Activated CD4-positive, CD25-positive, alpha-beta regulatory T cell treated with anti-CD3 and anti-CD28 coated beads, Interleukin-2, amount 50 U/mL, for 72 hours (primary cell): Measurements from ENCODE around the gene NUP210L.

Experiments
- DNase-seq: peaks from one replicate; pipeline ENCODE4 v3.0.0; 2021

NUP210L gene

GRCh38 chr1:153962088-153963029, 192.5 kb downstream of the NUP210L start:
- DNase-seq, result no peak

- DNase-seq, result no peak
Observed at GRCh38 chr1:153961421-153961820, 193.5 kb downstream of the NUP210L start.

- DNase-seq, result no peak
Observed at GRCh38 chr1:153960206-153960605, 194.7 kb downstream of the NUP210L start.

- no peak for DNase-seq
Observed at GRCh38 chr1:153959454-153959853, 195.4 kb downstream of the NUP210L start.

DNA sequence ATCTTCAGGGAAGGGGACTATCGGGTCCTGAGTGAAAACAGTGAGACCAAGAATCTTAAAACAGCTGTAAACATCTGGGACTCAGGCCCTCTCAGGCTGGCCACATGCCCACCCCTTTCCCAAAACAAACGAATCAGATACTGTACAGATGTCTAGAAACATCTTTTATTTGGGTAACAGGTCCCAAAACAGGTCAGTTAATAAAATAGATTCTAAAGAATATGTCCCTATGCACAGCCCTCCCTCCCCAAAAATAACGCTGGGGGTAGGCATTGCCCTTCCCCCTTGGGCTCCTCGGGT, 196.0 kb downstream of the NUP210L start:
- no peak for DNase-seq

DNA sequence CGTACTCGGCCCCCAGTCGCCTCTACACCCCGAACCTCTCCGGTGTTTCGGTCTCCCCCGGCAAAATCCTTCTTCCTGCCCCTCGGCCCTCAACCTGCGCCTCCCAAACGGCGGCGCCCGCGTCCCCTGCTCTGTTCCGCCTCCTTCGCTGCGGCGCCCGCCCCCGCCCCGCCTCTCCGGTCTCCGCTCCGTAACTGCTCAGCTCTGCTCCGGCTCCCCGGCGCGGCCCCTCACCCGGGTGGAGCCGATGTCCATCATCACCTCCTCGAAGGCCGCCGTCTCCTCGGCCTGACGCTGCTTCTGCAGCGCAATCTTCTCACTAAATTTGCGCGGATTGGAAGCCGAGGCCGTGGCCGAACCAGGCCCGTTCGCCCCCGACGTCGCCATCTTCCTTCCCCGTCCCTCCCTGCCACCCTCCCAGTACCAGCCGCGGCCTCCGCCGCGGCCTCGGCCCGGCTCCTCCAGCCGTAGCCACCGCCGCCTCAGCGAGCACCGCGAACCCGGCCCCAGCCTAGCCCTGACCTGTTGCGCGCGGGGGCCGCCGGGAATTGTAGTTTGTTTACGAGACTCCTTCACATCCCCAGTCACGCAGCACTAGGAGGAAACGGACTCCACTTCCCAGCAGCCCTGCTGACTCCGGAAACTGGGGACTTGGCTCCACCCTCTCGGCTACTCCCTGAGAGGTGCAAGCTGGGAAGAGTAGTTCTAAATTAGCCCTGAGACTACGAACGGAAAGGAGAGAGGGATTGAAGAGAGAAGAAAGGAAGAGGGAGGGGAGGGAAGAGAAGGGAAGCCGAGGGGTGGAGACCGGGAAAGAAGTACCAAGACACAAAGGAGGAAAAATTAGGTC, 196.5 kb downstream of the NUP210L start, which contains the start of gene CRTC2:
TSS of gene CRTC2 (minus strand) at position 502 of the 850 bp plus-strand sequence. CDS start at position 387, 115 bp downstream.
- peak; percentile 95 for DNase-seq

DNA sequence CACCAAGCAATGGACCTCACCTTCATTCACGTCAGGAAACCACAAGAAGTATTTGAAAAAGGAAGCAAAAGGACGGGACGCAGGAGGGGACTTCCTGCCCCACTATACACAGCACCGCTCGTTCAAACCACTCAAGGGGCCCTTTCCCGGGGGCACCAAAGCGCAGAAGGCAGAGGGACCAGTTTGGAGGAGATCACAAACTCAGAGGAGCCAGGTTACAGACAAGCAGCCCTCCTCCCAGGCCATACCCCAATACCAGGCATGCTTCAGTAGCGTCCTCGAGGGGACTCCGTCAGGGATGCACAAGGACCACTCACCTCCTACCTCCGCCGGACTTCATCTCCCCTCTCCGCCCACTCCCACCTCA, 197.1 kb downstream of the NUP210L start:
- peak; percentile 49 for DNase-seq

DNA sequence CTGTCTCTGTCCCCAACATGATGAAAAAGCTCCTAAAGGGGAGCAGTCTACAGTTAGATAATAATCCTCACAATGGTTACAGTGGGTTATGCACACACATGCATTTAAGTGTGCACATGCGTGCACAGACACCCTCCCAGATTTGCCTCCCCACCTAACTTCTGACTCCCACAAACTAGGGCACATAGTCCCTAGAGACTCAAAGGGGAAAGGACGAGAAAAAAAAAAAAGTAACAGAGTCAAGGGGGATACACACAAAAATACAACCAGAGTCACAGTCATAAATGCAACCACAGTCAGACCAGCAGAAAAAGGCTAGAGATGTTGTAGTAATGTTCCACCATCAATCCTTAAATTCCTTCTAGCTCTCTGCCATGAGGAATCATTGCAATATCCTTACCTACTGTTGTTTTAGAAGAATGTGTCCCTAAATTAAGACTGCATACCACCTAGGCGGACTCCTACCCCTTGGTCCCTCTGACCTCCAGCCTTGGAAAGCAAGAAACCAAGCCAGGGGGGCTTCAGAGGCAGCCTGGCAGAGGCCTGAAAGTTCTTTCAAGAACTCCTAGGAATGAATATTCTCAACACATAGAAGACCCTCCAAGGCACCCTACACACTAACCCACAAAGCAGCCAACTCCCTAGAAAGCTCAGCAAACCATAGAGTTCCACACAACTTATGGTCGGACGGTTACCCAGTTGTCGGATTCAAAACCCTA, 197.7 kb downstream of the NUP210L start:
- DNase-seq, result no peak

DNA sequence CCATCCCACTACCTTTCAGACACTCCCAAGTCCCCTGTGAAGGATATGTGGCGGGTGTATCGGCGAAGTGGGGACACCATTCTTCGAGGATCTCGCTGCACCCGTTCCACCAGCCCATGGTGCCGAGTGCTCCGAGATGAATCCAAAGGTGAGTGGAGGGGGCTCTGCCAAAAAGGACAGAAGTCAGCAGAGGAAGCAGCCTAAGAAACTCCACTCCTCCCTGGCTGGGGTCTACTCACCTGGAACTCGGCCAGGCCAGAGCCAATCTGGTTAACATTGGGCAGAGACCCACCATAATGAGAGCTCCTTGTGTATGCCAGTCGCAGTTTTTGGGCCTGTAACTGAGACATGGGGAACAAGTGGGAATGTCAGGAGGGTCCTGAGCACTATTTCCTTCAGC, 200.0 kb downstream of the NUP210L start:
- DNase-seq, result no peak

- DNase-seq, result no peak
Observed at GRCh38 chr1:153953859-153954365, 201.0 kb downstream of the NUP210L start.

DNA sequence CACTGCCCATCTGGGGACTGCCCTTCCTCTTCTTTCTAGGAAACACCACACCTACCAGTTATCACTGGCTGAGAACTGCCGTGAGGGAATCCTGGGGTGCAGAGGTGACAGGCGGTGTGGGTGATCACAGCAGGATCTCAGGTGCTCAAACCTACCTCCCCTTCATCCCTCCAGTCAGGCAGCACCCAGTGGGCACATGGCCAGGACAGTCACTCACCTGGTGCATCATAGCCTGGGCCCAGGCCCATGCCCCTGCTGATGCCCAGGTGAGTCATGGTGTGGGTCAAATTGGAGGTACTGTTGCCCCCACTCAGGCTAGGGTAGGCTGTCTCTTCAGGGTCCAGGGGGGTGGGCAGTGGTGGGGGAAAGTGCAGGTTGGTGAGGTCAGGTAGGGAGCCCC, 203.1 kb downstream of the NUP210L start:
- DNase-seq, result no peak

GRCh38 chr1:153951183-153951582, 203.7 kb downstream of the NUP210L start:
- no peak for DNase-seq

DNA sequence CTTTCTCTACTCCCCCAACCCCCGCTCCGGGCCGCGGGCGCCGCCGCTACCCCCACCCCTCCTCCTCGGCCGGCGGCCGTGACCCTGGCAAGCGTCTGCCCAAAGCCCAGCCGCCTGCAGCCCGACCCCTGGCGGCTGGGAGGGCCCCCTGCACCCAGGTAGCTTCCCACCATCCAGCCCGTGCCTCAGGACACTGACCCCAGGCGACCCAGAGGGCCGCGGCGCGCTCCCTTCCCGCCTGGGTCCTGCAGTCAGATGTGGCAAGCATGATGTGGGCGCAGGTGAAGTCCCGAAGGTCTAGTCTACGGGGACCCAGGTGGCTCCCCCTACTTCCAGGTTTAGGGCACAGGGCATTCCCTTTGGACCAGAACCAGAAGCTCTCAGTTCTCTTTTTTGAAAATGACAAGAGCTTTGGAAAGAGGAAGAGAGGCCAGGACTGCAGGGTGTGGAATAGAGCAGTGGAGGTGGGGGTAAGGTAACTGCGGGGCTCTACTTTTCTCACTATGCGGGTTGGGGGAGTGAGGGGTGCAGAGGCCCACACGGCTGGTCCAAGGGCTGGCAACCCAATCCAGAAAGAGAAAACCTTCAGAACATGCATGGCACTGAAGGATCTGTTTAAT, 208.1 kb downstream of the NUP210L start, which contains the start of gene DENND4B:
TSS of gene DENND4B (minus strand) at position 97 of the 620 bp plus-strand sequence. CDS start 2,344 bp downstream, outside the sequence.
- DNase-seq, result peak; percentile 78

DNA sequence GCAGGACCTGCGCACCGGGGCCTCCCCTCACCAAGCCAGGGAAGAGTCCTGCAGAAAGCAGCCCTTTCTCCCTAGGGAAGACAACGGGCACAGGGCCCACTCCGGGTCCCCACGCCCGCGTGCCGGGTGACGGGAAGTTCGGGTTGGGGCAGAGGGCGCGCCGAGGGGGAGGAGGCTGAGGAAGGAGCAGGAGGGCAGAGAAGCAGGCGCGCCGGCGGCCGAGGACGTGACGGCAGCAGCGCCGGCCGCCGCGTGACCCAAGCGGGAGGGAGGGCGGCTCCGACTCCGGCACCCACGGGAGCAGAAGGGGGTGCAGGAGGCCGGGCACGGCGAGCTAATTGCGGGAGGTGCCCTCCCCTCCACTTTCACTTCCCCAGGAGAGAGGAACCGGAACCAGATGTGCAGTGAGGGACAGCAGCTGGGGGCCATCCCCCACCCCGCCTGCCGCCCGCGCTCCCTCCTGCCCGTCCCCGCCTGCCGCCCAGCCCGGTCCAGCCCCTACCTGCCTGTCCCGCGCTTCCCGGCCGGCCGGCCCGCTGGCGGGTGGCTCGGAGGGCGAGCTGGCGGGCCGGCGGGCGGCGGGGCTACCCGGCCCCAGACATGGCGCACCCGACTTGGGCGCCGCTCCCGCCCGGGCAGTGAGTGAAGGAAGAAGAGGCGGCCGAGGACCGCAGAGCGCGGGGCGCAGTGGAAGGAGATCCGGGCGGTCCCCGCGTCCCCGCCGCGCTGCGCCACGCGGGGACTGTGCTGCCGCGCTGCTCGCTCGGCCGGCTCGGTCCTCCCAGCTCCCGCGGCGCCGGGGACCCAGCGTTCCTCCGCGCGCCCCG, 208.9 kb downstream of the NUP210L start:
- peak; percentile 79 for DNase-seq

GRCh38 chr1:153945131-153945794, 209.6 kb downstream of the NUP210L start:
- DNase-seq, result peak; percentile 62

DNA sequence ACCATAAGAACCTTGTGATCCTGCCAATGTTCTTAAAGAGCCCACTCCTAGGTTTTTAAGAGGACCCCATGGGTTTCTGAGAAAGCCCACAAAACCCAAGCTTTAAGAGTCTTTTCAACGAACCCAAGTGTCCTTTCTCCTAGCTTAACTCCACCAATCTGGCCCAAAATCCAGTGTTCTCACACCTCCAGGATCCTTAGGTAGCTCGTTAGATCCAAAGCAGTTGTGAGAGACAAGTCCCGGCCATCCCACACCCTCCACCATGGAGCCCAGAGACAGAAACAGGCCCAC, 210.1 kb downstream of the NUP210L start:
- DNase-seq, result no peak

DNA sequence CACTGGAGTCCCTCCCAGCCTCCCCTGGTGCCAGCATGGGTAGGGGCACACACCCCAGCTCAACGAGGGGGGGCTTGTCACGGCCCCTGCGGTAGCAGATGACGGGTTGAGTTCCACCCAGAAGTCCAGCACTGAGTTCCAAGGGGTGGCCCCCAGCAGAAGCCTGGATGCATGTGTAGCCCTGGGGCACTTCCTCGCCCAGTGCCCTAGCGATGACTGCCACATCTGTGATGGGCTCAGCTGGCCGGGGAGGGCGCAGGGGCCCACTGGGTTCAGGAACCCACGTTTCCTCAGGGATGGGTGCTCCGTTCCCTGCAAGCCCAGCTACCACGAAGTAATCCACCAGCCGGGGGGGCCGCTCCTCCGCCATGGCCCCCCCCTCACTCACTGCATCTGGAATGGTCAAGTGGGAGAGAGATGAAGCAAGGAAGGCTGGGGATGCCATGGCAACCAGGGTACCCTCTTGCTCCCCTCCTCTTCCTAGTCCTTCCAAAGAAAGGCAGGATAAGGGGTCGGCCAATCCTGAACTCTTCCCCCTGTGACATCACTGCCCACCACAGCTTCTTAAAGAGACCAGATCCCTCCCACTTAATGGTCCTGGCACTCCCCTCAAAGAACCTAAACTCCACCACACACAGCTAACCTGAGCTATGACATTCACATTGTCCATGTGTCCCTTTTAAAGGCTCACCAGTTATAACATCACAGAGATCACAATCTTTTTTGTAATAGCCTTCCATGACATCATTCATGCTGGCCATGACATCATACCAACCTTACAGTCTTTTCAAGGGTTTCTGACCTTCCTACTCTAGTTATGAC, 210.7 kb downstream of the NUP210L start:
- no peak for DNase-seq

DNA sequence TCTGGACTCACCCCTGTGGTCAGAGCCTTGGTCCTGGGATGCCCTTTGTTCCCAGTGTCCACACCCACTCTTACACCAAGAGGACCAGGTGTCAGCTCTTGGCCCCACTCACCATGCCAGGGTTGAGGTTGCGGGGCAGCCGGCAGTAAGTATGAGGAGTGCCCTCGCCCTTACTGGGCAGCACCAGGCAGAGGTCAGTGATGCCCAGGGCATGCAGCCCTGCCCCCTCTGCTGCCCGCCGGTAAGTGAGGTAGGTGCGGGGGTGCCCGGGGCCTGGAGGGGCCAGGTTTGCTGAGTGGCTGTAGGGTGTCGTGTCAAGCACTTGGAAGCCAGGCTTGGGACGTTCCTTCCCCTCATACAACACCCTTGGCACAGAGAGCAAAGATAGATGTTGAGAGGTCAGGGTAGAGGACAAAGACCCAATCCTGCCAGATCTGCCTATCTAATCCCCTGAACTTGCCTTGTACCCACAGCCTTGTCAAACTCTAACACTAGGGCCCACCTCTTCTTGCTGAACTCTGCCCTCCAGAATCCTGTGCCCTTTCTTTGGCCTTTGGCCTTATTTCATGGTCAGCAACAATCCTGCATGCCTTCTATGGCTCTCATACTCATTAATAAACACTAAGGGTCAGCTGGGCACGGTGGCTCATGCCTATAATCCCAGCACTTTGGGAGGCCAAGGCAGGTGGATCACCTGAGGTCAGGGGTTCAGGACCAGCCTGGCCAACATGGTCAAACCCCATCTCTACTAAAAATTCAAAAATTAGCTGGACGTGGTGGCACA, 211.9 kb downstream of the NUP210L start:
- no peak for DNase-seq
